HG02623 (cell line): Measurements from ENCODE around the gene BBX.
"Not testable (repeated sequence)": the region's sequence is repeated elsewhere in the genome, so short reads cannot be mapped to it uniquely, and the experiment has no call there.

Experiments
- ATAC-seq: cut with Tn5 transposase; IDR thresholded peaks from one replicate; pipeline ENCODE4 v1.9.1; 2021; ENCODE audit warnings: moderate library complexity; ENCODE audit not compliant: unreplicated experiment

BBX gene

GRCh38 chr3:107542665-107543064 lies 19.9 kb downstream of the BBX start:
- no peak for ATAC-seq

DNA sequence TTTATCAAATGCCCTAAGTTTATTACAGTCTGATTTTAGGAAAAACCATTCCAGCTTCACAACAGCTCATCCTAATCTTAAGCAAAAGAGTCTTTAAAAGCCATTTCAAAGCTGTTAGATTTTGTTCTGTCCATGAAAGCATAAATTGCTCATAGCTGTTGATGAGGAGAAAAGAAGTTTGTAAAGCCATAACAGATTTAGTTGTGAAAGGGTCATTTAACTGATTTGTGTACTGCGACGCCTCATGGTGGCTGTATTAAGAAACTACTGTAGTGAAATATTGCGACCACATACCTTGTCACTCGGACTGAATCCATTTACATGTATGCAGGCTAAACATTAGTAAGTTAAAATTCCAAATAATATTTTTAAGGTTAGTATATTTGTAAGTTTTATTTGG lies 20.9 kb downstream of the BBX start:
- ATAC-seq: no peak

GRCh38 chr3:107545680-107546120 lies 22.9 kb downstream of the BBX start:
- no peak for ATAC-seq

DNA sequence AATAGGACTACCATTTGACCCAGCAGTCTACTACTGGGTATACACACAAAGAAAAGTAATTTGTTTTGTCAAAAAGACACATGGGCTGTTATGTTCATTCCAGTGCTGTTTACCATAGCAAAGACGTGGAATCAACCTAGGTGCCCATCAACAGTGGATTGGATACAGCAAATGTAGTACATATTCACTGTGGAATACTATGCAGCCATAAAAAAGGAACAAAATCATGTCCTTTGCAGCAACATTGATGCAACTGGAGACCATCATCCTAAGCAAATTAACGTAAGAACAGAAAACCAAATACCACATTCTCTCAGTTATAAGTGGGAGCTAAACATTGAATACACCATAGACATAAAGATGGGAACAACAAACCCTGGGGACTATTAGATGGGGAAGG lies 25.8 kb downstream of the BBX start:
- ATAC-seq: no peak

DNA sequence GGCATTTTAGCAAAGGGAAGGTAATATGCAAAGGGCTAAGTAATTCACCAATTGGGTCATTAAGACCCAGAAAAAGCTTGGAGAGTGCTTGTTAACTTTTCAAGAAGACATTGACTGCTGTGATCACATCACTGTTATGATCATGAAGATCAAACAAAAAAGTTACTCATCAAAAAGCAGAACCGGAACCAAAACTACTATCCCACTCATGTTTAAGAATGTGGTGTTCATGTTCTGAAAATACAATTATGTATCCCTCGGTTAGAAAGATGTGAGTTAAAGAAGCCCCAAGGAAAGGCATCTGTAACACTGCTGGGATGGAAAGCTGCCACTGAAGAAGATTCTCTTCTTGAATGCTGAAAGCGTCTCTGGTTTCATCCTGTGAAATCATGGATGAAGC lies 32.6 kb downstream of the BBX start:
- no peak for ATAC-seq

GRCh38 chr3:107557743-107558142 lies 35.0 kb downstream of the BBX start:
- no peak for ATAC-seq

DNA sequence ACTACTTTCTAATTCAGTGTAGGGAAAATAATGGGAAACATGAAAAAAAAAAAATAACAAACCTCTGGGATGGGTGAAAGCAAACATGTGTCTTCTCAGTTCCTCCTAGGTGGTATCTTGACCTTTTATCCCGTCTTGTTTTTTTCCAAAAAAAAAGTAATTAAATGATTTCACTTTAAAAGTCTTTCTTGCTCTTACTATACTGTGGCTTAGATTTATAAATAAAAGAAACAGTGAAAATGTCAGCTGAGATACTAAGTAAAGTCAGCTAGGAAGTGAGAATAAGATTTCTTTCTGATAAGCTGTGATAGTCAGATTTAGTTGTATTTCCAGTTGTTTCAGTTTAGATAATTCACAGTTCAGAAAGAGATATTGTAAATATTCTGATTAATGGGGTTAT lies 37.4 kb downstream of the BBX start:
- no peak for ATAC-seq

DNA sequence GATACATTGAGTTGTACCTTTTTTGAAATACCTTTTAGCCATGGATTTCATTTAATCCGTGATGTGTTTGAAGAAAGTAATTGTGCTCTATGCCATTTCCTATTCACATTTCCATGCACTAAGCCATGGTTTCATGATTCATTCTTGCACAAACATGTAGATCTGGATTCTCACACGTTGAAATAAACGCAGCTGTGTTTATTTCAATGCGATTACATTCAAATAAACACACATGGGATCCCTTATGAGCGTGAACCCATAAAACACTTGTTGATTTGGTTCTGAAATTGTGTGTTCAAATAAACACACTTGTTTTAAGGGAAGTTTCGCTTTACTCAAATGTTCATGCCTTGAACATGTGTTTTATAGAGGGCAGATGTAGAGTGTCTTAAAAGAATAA lies 39.2 kb downstream of the BBX start:
- ATAC-seq: no peak

DNA sequence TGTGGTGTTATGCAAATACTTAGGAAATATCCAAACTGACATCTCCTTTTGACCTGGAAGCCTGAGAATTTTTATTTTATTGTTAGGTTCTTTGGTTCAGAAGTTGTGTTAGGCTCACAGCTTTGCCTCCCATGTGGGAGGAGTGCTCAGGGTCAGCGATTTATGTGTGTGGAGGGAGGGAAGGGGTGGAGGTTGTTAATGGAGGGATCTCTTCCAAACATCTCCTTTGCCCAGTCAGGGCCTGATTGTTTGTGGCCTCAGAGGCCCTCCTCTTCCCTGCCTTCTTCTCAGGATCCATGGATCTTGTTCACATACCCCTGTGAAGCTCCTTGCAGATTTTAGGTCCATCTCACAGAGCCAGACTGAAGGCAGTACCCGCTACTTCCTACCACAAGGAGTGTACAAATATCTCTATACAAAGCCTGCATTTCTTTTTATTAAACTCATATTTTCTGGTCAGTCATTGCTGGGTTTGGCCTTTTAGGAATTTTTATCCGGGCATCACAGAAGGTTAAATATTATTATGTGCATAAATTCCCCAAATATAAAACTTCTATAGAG lies 40.3 kb downstream of the BBX start:
- ATAC-seq: no peak

GRCh38 chr3:107565244-107565643 lies 42.5 kb downstream of the BBX start:
- not testable (repeated sequence) for ATAC-seq

GRCh38 chr3:107571089-107571488 lies 48.3 kb downstream of the BBX start:
- not testable (repeated sequence) for ATAC-seq

DNA sequence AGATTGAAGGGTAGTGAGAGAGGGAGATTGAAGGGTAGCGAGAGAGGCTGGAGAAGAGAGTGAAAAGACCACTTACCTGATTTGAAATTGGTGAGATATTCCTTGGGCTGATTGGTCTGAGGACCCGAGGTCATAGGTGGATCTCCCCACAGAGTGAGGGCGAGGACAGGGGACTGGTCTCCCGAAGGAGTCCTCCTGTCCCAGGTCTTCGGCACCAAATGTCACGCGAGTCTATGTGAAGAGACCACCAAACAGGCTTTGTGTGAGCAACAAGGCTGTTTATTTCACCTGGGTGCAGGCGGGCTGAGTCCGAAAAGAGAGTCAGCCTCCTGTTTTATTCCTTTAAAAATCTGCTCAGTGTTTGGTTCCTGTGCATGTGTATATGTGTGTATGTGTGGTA lies 48.7 kb downstream of the BBX start:
- not testable (repeated sequence) for ATAC-seq

DNA sequence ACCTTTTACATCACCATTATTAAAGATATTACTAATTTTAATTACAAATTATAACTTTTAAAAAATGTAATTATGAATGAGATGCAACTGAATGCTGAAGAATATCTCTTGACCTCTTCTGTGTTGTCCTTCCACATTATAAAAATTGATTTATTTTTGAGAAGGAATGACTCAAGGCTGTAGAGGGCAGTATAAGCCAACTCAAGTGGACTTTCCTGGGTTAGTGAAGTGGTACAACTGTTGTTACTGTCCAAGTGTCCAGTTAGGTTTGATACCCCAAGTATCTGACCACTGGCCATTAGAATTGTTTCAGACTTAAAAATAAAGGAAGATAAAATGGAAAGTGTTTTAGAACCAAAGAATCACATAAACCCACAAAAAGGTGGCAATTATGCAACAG lies 51.9 kb downstream of the BBX start:
- ATAC-seq: peak; percentile 72

- no peak for ATAC-seq
Measured at GRCh38 chr3:107578091-107578490, 55.3 kb downstream of the BBX start.

DNA sequence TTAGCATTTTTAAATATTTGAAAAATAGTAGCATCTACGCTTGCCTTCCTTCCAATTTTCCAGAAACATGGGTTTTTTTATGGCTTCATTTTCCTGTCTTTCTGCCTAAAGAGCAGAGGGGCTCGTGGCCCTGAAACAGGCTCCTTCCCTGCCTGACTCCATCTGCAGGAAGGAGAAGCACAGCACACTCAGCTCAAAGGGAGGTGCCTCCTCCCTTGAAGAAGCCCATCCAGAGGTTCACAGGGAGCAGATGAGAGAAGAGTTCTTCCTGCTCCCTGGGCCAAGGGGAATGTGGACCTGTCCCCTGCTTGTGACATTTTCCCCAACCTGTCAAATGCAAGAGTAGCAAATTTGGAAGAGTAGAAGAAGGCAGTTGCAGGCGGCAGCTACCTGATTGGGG lies 55.8 kb downstream of the BBX start:
- ATAC-seq: no peak

DNA sequence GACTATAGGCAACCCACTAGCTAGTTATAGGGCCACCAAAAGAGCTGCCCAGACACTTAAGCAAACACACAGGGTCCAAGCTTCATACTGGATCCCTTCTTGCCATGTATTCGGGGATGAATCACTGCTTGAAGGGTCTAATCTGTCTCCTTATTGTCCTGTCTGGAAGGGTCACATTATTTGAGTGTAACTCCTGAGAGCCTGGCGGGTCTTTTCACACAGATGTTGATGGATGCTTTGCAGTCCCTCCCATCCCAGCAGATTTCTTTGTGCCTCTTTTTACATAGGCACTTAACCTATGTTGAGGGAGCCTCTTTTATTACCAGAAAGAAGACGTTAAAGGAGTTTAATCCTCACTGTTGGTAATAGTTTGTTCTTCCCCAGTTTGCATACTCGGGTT lies 56.6 kb downstream of the BBX start:
- ATAC-seq: no peak

GRCh38 chr3:107581230-107581629 lies 58.5 kb downstream of the BBX start:
- no peak for ATAC-seq

DNA sequence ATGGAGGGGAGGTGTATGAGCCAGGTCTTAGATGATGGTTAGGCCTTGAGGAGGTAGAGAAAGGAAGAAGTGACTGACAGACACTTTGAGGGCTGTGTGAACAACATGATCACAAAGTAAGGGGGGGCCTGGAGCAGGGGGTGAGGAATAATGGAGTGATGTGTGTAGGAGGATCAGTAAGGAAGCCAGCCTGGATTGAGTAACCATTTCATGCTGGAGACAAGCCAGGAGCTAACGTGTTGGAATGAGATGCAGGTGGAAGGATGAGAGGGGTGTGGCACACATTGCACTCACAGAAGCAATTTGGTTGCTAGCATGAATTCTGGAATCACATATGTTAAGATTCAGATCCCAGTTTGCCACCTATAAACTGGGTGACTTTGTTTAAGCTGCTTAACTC lies 65.5 kb downstream of the BBX start:
- ATAC-seq: no peak

- ATAC-seq: peak; percentile 69
Measured at GRCh38 chr3:107589454-107589853, 66.7 kb downstream of the BBX start.

GRCh38 chr3:107590786-107591185 lies 68.0 kb downstream of the BBX start:
- ATAC-seq: no peak

DNA sequence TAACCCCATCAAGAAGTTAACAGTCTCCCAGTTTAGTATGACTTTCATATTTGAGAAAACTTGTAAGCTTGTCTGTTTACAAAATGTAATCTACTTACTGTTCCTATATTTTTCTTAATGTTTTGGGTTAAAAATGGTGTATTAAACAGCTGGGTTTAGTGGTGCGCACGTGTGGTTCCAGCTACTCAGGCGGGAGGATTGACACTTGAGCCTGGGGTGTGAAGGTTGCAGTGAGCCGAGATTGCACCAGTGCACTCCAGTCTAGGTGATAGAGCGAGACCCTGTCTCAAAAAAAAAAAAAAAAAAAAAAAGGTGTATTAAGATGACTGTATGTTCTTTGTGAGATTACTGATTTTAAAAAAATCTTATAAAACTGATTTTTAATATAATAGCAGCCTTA lies 69.3 kb downstream of the BBX start:
- no peak for ATAC-seq

GRCh38 chr3:107594870-107595269 lies 72.1 kb downstream of the BBX start:
- ATAC-seq: no peak

DNA sequence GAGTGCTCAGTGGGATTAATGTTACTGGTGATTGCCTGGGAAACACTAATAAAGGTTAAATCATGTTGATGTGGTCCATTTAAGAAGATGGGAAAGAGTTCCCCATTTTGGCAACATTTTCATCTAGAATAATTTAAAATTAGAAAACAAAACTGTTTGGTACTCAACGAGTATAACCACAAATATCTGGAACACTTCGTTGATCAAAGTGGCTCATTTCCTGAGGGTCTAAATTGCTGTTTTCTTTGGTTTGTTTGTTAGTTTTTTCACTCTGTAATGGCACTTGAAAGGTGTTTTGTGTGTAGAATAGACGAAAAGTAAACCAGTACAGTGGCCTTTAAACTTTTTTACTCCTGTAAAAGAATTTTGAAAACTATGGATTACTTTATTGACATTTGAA lies 73.9 kb downstream of the BBX start:
- no peak for ATAC-seq
